Upper lobe of left lung (tissue), 6 donors: ENCODE results near the gene IGSF8. TPM values are rescaled to one million over a fixed set of nuclear protein-coding genes. Genes with fewer than 3 reads are reported as not detected.

Source experiments
- ATAC-seq, 2 donors: fragments of 200-7000 bp; cut with Tn5 transposase; one replicate each; pipeline ENCODE4 v1.9.1; 2022; ENCODE audit warnings: mild to moderate bottlenecking in 2 of 2, moderate library complexity in 2 of 2; ENCODE audit not compliant: low FRiP score in 2 of 2
- DNase-seq, 2 donors: peaks; one replicate each; pipeline ENCODE4 v3.0.0-alpha.2; 2019 to 2020
- H3K27ac ChIP-seq, 4 donors: fragments of 200-600 bp; sonication (generic); one replicate each; pipeline ENCODE4 v1.5.1; 2016 to 2019
- H3K27me3 ChIP-seq, 4 donors: fragments of 200-600 bp; sonication (generic); one replicate each; pipeline ENCODE4 v1.5.1; 2017 to 2019
- H3K36me3 ChIP-seq, 4 donors: fragments of 200-600 bp; sonication (generic); one replicate each; pipeline ENCODE4 v1.5.1; 2016 to 2019
- H3K4me1 ChIP-seq, 4 donors: fragments of 200-600 bp; sonication (generic); one replicate each; pipeline ENCODE4 v1.5.1; 2018 to 2019
- H3K4me3 ChIP-seq, 4 donors: fragments of 200-600 bp; sonication (generic); one replicate each; pipeline ENCODE4 v1.5.1; 2017 to 2019; ENCODE audit warnings: mild to moderate bottlenecking in 2 of 4, moderate library complexity in 1 of 4
- H3K9me3 ChIP-seq, 4 donors: fragments of 200-600 bp; sonication (generic); one replicate each; pipeline ENCODE4 v1.5.1; 2018 to 2019
- CTCF ChIP-seq, 6 experiments: fragments of 450-650 bp in 4 of 6; fragments of 200-600 bp in 2 of 6; sonication (generic) in 2 of 6; IDR thresholded peaks; one replicate each; pipeline ENCODE4 v1.5.1; 2016 to 2019; ENCODE audit warnings: antibody characterized with exemption in 6 of 6
- EP300 ChIP-seq, 4 donors: sonication (generic); formaldehyde crosslinking; IDR thresholded peaks; one replicate each; pipeline ENCODE4 v1.5.1; 2017; ENCODE audit warnings: antibody characterized with exemption in 4 of 4, control low read depth in 2 of 4
- POLR2A ChIP-seq, 4 donors: fragments of 450-650 bp; IDR thresholded peaks; one replicate each; pipeline ENCODE4 v1.5.1; 2016 to 2017; ENCODE audit warnings: antibody characterized with exemption in 4 of 4, mild to moderate bottlenecking in 2 of 4
- POLR2AphosphoS5 ChIP-seq, 2 donors: sonication (generic); formaldehyde crosslinking; IDR thresholded peaks; one replicate each; pipeline ENCODE4 v1.5.1; 2017; ENCODE audit warnings: antibody characterized with exemption in 2 of 2
- WGBS, 2 donors: methylation state at CpG; one replicate each; pipeline ENCODE4 v1.1.5; 2017 to 2018; 5-methylcytosine and 5-hydroxymethylcytosine counted together
- total RNA-seq, 6 donors: library from RNA; depleted of rRNA in 4 of 6; stranded (reverse); fragments of >200 nt in 4 of 6; gene quantifications; one replicate each; pipeline versions ENCODE4 v1.1.0 to v1.2.1, GENCODE V29; 2016 to 2021
- donor health status: DM: no; HTN: no; CAD: no; lungs with moderate emphysema.
- donor health status: DM: no; HTN: yes; CAD: no; lungs with severe emphysema.

IGSF8 gene
- total RNA-seq, 6 donors from 2014 or later: 13.6 to 43.8 (median 36.9) TPM

DNA sequence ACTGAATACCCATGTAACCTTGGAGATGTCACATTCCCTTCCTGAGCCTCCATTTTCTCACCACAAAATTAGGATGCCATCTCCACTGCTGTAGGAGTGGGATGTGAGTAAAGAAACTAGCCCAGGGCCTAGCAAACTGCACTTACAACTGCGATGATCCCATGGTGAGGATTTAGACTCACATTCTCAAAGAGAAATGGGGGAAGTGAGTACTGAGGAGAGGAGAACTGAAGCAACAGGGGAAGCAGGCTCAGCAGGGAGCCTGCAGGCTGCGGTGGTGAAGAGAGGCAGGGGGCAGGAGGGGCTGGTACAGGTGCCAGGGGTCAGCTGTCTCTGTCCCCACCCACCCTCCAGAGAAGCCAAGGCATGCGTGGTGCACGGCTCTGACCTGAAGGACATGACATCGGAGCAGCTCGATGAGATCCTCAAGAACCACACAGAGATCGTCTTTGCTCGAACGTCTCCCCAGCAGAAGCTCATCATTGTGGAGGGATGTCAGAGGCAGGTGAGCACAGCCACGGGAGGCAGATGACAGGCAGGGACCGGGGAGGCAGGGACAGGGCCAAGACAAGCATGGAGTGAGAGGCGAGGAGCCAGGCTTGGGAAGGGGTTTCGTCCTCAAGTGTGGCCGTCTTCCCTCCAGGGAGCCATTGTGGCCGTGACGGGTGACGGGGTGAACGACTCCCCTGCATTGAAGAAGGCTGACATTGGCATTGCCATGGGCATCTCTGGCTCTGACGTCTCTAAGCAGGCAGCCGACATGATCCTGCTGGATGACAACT is 36.6 kb upstream of the IGSF8 start:
- H3K27ac ChIP-seq: no peak overlapping the region
- TF ChIP-seq POLR2A (IDR thresholded peaks at IDR 0.05) (no peak), EP300 (IDR thresholded peaks at IDR 0.05) (no peak), POLR2AphosphoS5 (IDR thresholded peaks at IDR 0.05) (no peak), CTCF (IDR thresholded peaks at IDR 0.05) (no peak)
- ATAC-seq (no peak), DNase-seq (no peak)
- H3K4me1 ChIP-seq: peaks cover 0 to 3% (median 0%) of the 10 kb centered on the region in 4 donors
- 86 to 90% methylated on average over 19 to 20 of the region's 20 CpGs for WGBS, 2 donors
- H3K9me3 ChIP-seq: no peaks in the 10 kb centered on the region
- H3K36me3 ChIP-seq: no peaks in the 10 kb centered on the region
- H3K27me3 ChIP-seq: no peaks in the 10 kb centered on the region
- no peak overlapping the region for H3K4me3 ChIP-seq

- no peak for TF ChIP-seq POLR2A (IDR thresholded peaks at IDR 0.05)
- 84 to 88% methylated on average over 9 of the region's 9 CpGs for WGBS, 2 donors
- DNase-seq (no peak), ATAC-seq (no peak)
- Histone ChIP-seq H3K9me3 (no peaks in the 10 kb centered on the region), H3K36me3 (no peaks in the 10 kb centered on the region), H3K4me1 (peaks cover 0 to 3% (median 0%) of the 10 kb centered on the region in 4 donors), H3K27ac (no peak overlapping the region), H3K4me3 (no peak overlapping the region), H3K27me3 (no peaks in the 10 kb centered on the region)
These were observed 35.8 kb upstream of the IGSF8 start for GRCh38 chr1:160133990-160134770.

GRCh38 chr1:160131803-160132565 is 33.6 kb upstream of the IGSF8 start:
- H3K4me3 ChIP-seq: no peak overlapping the region
- peaks cover 0 to 3% (median 0%) of the 10 kb centered on the region in 4 donors for H3K4me1 ChIP-seq
- TF ChIP-seq POLR2AphosphoS5 (IDR thresholded peaks at IDR 0.05) (peak; percentile 12 to 48), POLR2A (IDR thresholded peaks at IDR 0.05) (no peak), CTCF (IDR thresholded peaks at IDR 0.05) (no peak), EP300 (IDR thresholded peaks at IDR 0.05) (peak in 2 of 4 donors; percentile 53 to 59)
- no peak for DNase-seq
- no peaks in the 10 kb centered on the region for H3K9me3 ChIP-seq
- no peak overlapping the region for H3K27ac ChIP-seq
- ATAC-seq: no peak
- no peaks in the 10 kb centered on the region for H3K36me3 ChIP-seq
- no peaks in the 10 kb centered on the region for H3K27me3 ChIP-seq
- 74 to 77% methylated on average over 8 of the region's 8 CpGs for WGBS, 2 donors

GRCh38 chr1:160130939-160131338 is 32.5 kb upstream of the IGSF8 start:
- Histone ChIP-seq H3K27me3 (no peaks in the 10 kb centered on the region), H3K4me3 (no peak overlapping the region), H3K4me1 (peaks cover 0 to 3% (median 0%) of the 10 kb centered on the region in 4 donors), H3K36me3 (no peaks in the 10 kb centered on the region), H3K27ac (no peak overlapping the region), H3K9me3 (no peaks in the 10 kb centered on the region)
- ATAC-seq: no peak
- 81 to 94% methylated on average over 1 of the region's 1 CpG for WGBS, 2 donors
- no peak for TF ChIP-seq CTCF (IDR thresholded peaks at IDR 0.05)
- TF ChIP-seq EP300 (IDR thresholded peaks at IDR 0.05): no peak
- TF ChIP-seq POLR2A (IDR thresholded peaks at IDR 0.05): no peak
- no peak for TF ChIP-seq POLR2AphosphoS5 (IDR thresholded peaks at IDR 0.05)
- no peak for DNase-seq

DNA sequence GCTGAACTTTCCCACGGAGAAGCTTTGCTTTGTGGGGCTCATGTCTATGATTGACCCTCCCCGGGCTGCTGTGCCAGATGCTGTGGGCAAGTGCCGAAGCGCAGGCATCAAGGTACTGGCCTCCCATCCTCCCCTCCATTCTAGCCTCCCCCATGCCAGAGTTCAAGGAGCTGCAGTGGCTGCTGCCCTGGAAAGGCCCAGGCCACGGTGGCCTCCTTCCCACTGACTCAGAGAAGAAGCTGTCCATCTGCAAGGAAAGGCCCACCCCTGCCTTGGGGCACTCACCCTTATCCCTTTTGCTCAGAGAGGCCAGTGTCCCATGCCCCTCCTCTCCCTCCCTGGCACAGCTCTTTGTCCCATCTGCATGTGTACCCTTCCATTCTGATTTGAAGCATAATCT is 32.1 kb upstream of the IGSF8 start:
- TF ChIP-seq POLR2A (IDR thresholded peaks at IDR 0.05) (no peak), POLR2AphosphoS5 (IDR thresholded peaks at IDR 0.05) (no peak), EP300 (IDR thresholded peaks at IDR 0.05) (no peak), CTCF (IDR thresholded peaks at IDR 0.05) (no peak)
- H3K27ac ChIP-seq: no peak overlapping the region

More for the DNA sequence above, 32.1 kb upstream of the IGSF8 start:
- ATAC-seq (no peak), DNase-seq (no peak)
- H3K4me1 ChIP-seq: peaks cover 0 to 3% (median 0%) of the 10 kb centered on the region in 4 donors
- no peaks in the 10 kb centered on the region for H3K36me3 ChIP-seq
- no peaks in the 10 kb centered on the region for H3K9me3 ChIP-seq
- H3K27me3 ChIP-seq: no peaks in the 10 kb centered on the region
- 88 to 89% methylated on average over 5 of the region's 5 CpGs for WGBS, 2 donors
- H3K4me3 ChIP-seq: no peak overlapping the region
